ENCODE measurements around the gene CIPC.

CIPC gene

GRCh38 chr14:77161011-77161410 is 63.0 kb downstream of the CIPC start:
- Histone ChIP-seq H3K27me3 (ENCODE audit: insufficient read depth, low read length) (no peaks in the 10 kb centered on the region), H3K4me1 (ENCODE audit: insufficient read depth, low read length) (peaks cover 14% of the 10 kb centered on the region), H3K9me3 (ENCODE audit: low read length) (no peaks in the 10 kb centered on the region), H2AFZ (ENCODE audit: low read depth, low read length) (no peak overlapping the region), H3K4me3 (ENCODE audit: low read length) (no peak overlapping the region), H3K36me3 (ENCODE audit: insufficient read depth, low read length) (no peaks in the 10 kb centered on the region)

Measured in neuron (in vitro differentiated cells).